Lung (tissue), 12 donors: ENCODE measurements around the gene MCEMP1. TPM values are rescaled to one million over a fixed set of nuclear protein-coding genes. Genes with fewer than 3 reads are reported as not detected.

ENCODE experiments used
- ATAC-seq: fragments of 200-7000 bp; cut with Tn5 transposase; one replicate; pipeline ENCODE4 v1.9.1; 2020; ENCODE audit warnings: moderate number of reproducible peaks; ENCODE audit not compliant: insufficient read depth, low FRiP score
- DNase-seq, 3 donors: peaks; one replicate each; pipeline ENCODE4 v3.0.0-alpha.2; 2013 to 2017
- H3K27ac ChIP-seq, 2 donors: one replicate each; pipeline ENCODE4 v1.5.1; 2013; ENCODE audit warnings: mild to moderate bottlenecking in 2 of 2, moderate library complexity in 2 of 2, control low read depth in 1 of 2, inconsistent platforms in 1 of 2, low read depth in 1 of 2, low read length in 1 of 2
- H3K27me3 ChIP-seq, 3 donors: one replicate each; pipeline ENCODE4 v1.5.1; 2013; ENCODE audit warnings: low read length in 2 of 3; ENCODE audit not compliant: control insufficient read depth in 3 of 3, insufficient read depth in 3 of 3
- H3K36me3 ChIP-seq, 4 donors: one replicate each; pipeline ENCODE4 v1.5.1; 2013; ENCODE audit warnings: low read length in 4 of 4, mild to moderate bottlenecking in 1 of 4, moderate library complexity in 1 of 4; ENCODE audit not compliant: control insufficient read depth in 4 of 4, insufficient read depth in 4 of 4
- H3K4me1 ChIP-seq, 5 donors: one replicate each; pipeline ENCODE4 v1.5.1; 2013; ENCODE audit warnings: low read length in 5 of 5, mild to moderate bottlenecking in 2 of 5, moderate library complexity in 1 of 5; ENCODE audit not compliant: control insufficient read depth in 5 of 5, insufficient read depth in 5 of 5
- H3K4me3 ChIP-seq: one replicate; pipeline ENCODE4 v1.5.1; 2013; ENCODE audit warnings: mild to moderate bottlenecking, control low read depth, moderate library complexity
- H3K9ac ChIP-seq, 2 donors: one replicate each; pipeline ENCODE4 v1.5.1; 2013; ENCODE audit warnings: low read length in 2 of 2, control low read depth in 1 of 2; ENCODE audit not compliant: insufficient read depth in 1 of 2
- H3K9me3 ChIP-seq, 4 donors: one replicate each; pipeline ENCODE4 v1.5.1; 2013; ENCODE audit warnings: low read length in 3 of 4, mild to moderate bottlenecking in 1 of 4, moderate library complexity in 1 of 4; ENCODE audit not compliant: control insufficient read depth in 4 of 4, insufficient read depth in 3 of 4
- WGBS, 2 donors: extraction: QIAGEN DNeasy Blood & Tissue Kit; methylation state at CpG; one replicate each; pipeline ENCODE4 v1.1.7; 2013; 5-methylcytosine and 5-hydroxymethylcytosine counted together
- polyA plus RNA-seq, 2 donors: library from polyadenylated mRNA; stranded (reverse); fragments of 200-250 nt; gene quantifications; one replicate each; pipeline ENCODE4 v1.2.1, GENCODE V29; 2013
- total RNA-seq, 2 donors: library from RNA; depleted of rRNA in 1 of 2; stranded (reverse); fragments of >200 nt in 1 of 2; gene quantifications; one replicate each; pipeline ENCODE4 v1.2.1, GENCODE V29; 2014 to 2021
- TF ChIP-seq, protein P1 (sequence below): IDR thresholded peaks from 2 replicates; pipeline ENCODE4 v1.5.1; 2012; ENCODE audit warnings: mild to moderate bottlenecking; ENCODE audit errors: control extremely low read depth, extremely low read depth
- donor health status: control.
- donor health status: control.
- donor health status: Bipolar disorder and iron deficiency.
- donor health status: healthy.
- donor health status: DM: yes; HTN: yes; CAD: no.

MCEMP1 gene
- total and polyA plus RNA-seq, 4 donors: 2.5 to 298 (median 50.1) TPM

DNA sequence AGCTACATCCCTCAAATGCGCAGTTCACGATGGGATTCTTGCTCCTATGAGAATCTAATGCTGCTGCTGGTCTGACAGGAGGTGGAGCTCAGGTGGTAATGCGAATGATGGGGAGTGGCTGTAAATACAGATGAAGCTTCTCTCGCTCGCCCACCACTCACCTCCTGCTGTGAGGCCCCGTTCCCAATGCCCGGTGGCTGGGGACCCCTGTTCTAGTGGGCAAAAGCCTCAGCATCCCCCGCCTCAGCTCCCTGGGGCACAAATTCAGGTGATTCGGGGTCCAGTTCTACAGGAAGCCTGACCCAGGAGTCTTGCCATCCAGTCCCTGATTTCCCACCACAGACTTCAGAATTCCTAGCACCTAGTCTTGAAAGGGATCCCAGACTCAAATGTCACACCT, 4.4 kb upstream of the MCEMP1 start:
- peaks cover 10 to 30% (median 11%) of the 10 kb centered on the region in 3 donors for H3K27me3 ChIP-seq
- no peak overlapping the region for H3K4me3 ChIP-seq
- H3K27ac ChIP-seq: no peak overlapping the region
- peaks cover 0 to 4% (median 0%) of the 10 kb centered on the region in 5 donors for H3K4me1 ChIP-seq
- TF ChIP-seq, protein P1, sequence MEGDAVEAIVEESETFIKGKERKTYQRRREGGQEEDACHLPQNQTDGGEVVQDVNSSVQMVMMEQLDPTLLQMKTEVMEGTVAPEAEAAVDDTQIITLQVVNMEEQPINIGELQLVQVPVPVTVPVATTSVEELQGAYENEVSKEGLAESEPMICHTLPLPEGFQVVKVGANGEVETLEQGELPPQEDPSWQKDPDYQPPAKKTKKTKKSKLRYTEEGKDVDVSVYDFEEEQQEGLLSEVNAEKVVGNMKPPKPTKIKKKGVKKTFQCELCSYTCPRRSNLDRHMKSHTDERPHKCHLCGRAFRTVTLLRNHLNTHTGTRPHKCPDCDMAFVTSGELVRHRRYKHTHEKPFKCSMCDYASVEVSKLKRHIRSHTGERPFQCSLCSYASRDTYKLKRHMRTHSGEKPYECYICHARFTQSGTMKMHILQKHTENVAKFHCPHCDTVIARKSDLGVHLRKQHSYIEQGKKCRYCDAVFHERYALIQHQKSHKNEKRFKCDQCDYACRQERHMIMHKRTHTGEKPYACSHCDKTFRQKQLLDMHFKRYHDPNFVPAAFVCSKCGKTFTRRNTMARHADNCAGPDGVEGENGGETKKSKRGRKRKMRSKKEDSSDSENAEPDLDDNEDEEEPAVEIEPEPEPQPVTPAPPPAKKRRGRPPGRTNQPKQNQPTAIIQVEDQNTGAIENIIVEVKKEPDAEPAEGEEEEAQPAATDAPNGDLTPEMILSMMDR: no peak
- H3K36me3 ChIP-seq: no peaks in the 10 kb centered on the region
- no peak overlapping the region for H3K9ac ChIP-seq
- peaks cover 0 to 2% (median 0%) of the 10 kb centered on the region in 4 donors for H3K9me3 ChIP-seq
- ATAC-seq (no peak), DNase-seq (no peak)
- WGBS, 2 donors: 55 to 57% methylated on average over 9 of the region's 9 CpGs

DNA sequence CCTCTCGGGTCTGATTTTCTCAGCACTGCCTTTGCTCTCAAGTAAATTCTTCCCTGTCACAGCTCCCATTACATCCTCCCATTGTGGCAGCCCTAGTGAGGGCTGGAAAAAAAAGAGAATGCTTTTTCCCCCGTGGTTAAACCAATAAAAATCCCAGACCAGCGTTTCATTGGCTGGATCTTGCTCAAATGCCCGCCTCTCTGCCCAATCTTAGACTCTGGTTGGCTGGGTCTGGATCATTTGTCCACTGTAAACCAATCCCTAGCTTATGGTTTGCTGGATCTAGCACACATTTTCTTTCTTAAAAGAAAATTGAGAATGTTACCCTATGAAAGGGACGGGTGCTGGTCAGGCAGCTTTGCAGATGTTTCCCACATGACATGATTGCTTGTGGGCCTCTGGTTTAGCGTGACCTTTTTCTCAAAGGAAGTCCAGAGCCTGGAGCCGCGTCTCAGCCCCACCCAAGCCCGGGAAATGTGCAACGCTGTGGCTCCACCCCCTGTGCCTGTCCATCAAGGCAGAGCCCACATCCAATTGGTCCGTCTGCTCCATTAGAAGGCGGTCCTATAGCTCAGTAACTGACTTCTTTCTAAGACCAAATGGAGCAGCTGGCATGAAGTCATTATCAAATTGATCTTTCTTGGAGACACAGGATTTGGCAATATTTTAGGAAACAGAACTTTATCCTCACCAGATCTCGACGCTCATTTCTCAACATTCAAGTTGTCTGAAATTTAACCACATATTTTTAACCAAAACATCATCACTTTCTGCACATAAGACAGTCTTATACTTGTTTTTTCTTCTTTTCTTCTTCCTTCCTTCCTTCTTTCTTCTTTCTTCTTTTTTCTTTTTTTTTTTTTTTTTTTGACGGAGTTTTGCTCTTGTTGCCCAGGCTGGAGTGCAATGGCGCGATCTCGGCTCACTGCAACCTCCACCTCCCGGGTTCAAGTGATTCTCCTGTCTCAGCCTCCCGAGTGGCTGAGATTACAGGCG, 2.6 kb upstream of the MCEMP1 start:
- Histone ChIP-seq H3K4me3 (no peak overlapping the region), H3K4me1 (peaks cover 0 to 4% (median 0%) of the 10 kb centered on the region in 5 donors), H3K27me3 (peaks cover 10 to 30% (median 14%) of the 10 kb centered on the region in 3 donors), H3K9ac (no peak overlapping the region), H3K9me3 (peaks cover 0 to 2% (median 0%) of the 10 kb centered on the region in 4 donors), H3K36me3 (no peaks in the 10 kb centered on the region), H3K27ac (no peak overlapping the region)
- peak; percentile 84 for ATAC-seq
- peak; percentile 36 to 51 (median 41) for DNase-seq
- 35 to 52% methylated on average over 16 to 21 of the region's 21 CpGs for WGBS, 2 donors
- TF ChIP-seq, protein P1: no peak

GRCh38 chr19:7676376-7676775, 514 bp upstream of the MCEMP1 start:
- no peak for ATAC-seq
- Histone ChIP-seq H3K4me1 (peaks cover 0 to 3% (median under 1%) of the 10 kb centered on the region in 5 donors), H3K9ac (no peak overlapping the region), H3K4me3 (no peak overlapping the region), H3K36me3 (peaks cover 0 to 3% (median 0%) of the 10 kb centered on the region in 4 donors), H3K27me3 (peaks cover 6 to 18% (median 10%) of the 10 kb centered on the region in 3 donors), H3K27ac (peak overlapping the region in 1 of 2 donors; percentile 10), H3K9me3 (peaks cover 0 to 2% (median 0%) of the 10 kb centered on the region in 4 donors)
- DNase-seq: no peak
- WGBS, 2 donors: 11 to 18% methylated on average over 7 of the region's 7 CpGs
- TF ChIP-seq, protein P1: no peak
